Type B pancreatic cell (in vitro differentiated cells): ENCODE data around the gene CDH11. TPM values are rescaled to one million over a fixed set of nuclear protein-coding genes. Genes with fewer than 3 reads are reported as not detected.

Source experiments
- DNase-seq: peaks from one replicate; pipeline ENCODE4 v3.0.0; 2021; ENCODE audit warnings: mixed read lengths; ENCODE audit not compliant: unreplicated experiment; ENCODE audit errors: extremely low spot score
- H3K27ac Mint-ChIP-seq: 2 replicates; pipeline ENCODE4 v1.8.0; 2021; ENCODE audit warnings: mild to moderate bottlenecking, mixed read lengths
- H3K27me3 Mint-ChIP-seq: 2 replicates; pipeline ENCODE4 v1.8.0; 2021; ENCODE audit warnings: mixed read lengths
- H3K36me3 Mint-ChIP-seq: 2 replicates; pipeline ENCODE4 v1.8.0; 2021; ENCODE audit warnings: mixed read lengths
- H3K4me1 Mint-ChIP-seq: one replicate; pipeline ENCODE4 v1.8.0; 2021; ENCODE audit warnings: mixed read lengths; ENCODE audit not compliant: unreplicated experiment
- H3K4me3 Mint-ChIP-seq: 2 replicates; pipeline ENCODE4 v1.8.0; 2021; ENCODE audit warnings: mild to moderate bottlenecking, mixed read lengths
- H3K9me3 Mint-ChIP-seq: 2 replicates; pipeline ENCODE4 v1.8.0; 2021; ENCODE audit warnings: mixed read lengths
- total RNA-seq: library from RNA; stranded (reverse); gene quantifications from 2 replicates; pipeline ENCODE4 v1.2.1, GENCODE V29; 2021; ENCODE audit warnings: low replicate concordance
- TF ChIP-seq, protein P1 (sequence below): fragments of 200-600 bp; sonication (generic); conservative IDR thresholded peaks from 2 replicates; pipeline ENCODE4 v1.5.0; 2021; ENCODE audit warnings: antibody characterized with exemption, mild to moderate bottlenecking

CDH11 gene
- total RNA-seq, 1 donor from 2014 or later: 287 TPM

DNA sequence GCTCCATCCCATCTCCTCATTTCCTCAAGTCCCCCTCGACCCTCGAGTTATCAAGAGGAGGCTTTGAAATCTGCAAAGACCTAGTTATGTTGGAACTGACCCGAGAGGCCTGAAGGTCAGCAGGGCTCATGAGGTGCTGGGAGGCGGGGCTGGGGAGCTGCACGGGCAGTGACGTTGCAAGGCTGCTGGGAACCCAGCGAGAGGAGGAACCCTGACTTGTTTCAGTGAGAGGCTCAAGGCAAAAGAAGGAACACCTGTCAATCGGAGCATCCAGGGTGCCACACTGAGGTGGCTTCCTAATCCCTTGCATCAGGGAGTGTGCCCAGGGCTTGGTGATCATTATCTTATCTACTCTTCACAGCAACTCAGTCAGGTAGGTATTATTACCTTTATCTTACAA, 86.9 kb downstream of the CDH11 start:
- peaks cover 19% of the 10 kb centered on the region for H3K36me3 Mint-ChIP-seq
- no peak overlapping the region for H3K27ac Mint-ChIP-seq
- H3K4me1 Mint-ChIP-seq: peaks cover 46% of the 10 kb centered on the region
- no peaks in the 10 kb centered on the region for H3K9me3 Mint-ChIP-seq
- no peak overlapping the region for H3K4me3 Mint-ChIP-seq
- DNase-seq: no peak
- TF ChIP-seq, protein P1, sequence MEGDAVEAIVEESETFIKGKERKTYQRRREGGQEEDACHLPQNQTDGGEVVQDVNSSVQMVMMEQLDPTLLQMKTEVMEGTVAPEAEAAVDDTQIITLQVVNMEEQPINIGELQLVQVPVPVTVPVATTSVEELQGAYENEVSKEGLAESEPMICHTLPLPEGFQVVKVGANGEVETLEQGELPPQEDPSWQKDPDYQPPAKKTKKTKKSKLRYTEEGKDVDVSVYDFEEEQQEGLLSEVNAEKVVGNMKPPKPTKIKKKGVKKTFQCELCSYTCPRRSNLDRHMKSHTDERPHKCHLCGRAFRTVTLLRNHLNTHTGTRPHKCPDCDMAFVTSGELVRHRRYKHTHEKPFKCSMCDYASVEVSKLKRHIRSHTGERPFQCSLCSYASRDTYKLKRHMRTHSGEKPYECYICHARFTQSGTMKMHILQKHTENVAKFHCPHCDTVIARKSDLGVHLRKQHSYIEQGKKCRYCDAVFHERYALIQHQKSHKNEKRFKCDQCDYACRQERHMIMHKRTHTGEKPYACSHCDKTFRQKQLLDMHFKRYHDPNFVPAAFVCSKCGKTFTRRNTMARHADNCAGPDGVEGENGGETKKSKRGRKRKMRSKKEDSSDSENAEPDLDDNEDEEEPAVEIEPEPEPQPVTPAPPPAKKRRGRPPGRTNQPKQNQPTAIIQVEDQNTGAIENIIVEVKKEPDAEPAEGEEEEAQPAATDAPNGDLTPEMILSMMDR: no peak
- peaks cover 6% of the 10 kb centered on the region for H3K27me3 Mint-ChIP-seq

DNA sequence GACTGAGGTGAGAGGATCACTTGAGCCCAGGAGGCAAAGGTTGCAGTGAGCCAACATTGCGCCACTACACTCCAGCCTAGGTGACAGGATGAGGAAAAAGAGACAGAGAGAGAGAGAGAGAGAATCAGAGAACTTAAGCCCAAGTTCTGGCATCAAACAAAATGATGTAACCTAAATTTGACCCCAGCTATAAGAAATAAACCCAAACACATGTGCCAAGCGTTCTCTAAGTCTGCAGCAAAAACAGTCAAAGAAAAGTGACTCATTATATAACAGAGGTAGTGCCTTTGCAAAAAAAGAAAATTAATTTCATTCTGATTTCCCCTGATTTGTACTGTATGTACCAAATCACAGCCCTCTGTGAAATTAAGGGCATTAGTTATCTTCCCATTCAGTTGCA, 89.5 kb downstream of the CDH11 start:
- Mint-ChIP-seq H3K27me3 (peaks cover under 1% of the 10 kb centered on the region), H3K27ac (no peak overlapping the region), H3K36me3 (peaks cover 21% of the 10 kb centered on the region), H3K9me3 (no peaks in the 10 kb centered on the region), H3K4me3 (no peak overlapping the region), H3K4me1 (peaks cover 34% of the 10 kb centered on the region)
- TF ChIP-seq, protein P1: no peak
- no peak for DNase-seq

DNA sequence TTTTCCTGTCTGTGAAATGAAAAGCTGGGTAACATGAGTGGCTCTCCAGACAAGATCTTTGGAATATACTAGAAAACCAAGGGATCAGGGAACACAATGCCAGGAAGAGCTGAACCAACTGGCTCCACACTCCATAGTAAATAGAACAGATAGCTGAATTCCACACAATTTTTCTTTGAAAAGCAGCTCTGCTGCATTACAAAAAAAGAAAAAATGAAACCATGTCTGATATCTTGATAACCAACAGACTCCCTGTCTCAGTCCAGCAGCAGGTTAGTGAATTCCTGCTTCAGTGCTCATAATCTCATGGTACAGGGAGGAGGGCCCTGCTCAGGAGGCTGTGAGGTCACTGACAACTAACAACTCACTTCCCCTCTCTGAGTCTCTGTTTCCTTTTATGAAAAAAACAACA, 97.1 kb downstream of the CDH11 start:
- no peak overlapping the region for H3K4me3 Mint-ChIP-seq
- TF ChIP-seq, protein P1: no peak
- H3K36me3 Mint-ChIP-seq: peaks cover 13% of the 10 kb centered on the region
- H3K4me1 Mint-ChIP-seq: peaks cover 18% of the 10 kb centered on the region
- peaks cover 6% of the 10 kb centered on the region for H3K9me3 Mint-ChIP-seq
- H3K27me3 Mint-ChIP-seq: no peaks in the 10 kb centered on the region
- no peak overlapping the region for H3K27ac Mint-ChIP-seq
- DNase-seq: no peak

DNA sequence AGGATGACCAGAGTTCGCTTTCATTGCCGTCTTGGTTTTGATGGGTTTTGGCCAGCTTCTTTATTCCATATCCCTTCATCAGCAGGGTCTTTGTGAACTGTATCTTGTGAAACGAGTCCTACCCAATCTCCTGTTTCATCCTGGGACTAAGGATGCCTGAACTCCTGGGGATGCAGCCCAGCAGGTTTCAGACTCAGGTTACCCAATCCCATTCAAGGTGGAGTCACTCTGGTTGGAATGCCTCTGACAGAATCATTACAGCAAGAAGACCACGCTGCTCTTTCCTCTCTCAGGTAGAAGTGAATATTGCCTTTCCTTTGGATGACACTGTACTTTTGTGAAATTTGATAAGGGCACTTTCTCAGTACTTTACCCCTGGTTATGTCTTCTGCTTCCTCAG, 98.1 kb downstream of the CDH11 start:
- H3K27ac Mint-ChIP-seq: no peak overlapping the region
- peaks cover 13% of the 10 kb centered on the region for H3K36me3 Mint-ChIP-seq
- no peak overlapping the region for H3K4me3 Mint-ChIP-seq
- peaks cover 6% of the 10 kb centered on the region for H3K9me3 Mint-ChIP-seq
- peaks cover 18% of the 10 kb centered on the region for H3K4me1 Mint-ChIP-seq
- no peak for DNase-seq
- H3K27me3 Mint-ChIP-seq: no peaks in the 10 kb centered on the region
- TF ChIP-seq, protein P1: no peak

DNA sequence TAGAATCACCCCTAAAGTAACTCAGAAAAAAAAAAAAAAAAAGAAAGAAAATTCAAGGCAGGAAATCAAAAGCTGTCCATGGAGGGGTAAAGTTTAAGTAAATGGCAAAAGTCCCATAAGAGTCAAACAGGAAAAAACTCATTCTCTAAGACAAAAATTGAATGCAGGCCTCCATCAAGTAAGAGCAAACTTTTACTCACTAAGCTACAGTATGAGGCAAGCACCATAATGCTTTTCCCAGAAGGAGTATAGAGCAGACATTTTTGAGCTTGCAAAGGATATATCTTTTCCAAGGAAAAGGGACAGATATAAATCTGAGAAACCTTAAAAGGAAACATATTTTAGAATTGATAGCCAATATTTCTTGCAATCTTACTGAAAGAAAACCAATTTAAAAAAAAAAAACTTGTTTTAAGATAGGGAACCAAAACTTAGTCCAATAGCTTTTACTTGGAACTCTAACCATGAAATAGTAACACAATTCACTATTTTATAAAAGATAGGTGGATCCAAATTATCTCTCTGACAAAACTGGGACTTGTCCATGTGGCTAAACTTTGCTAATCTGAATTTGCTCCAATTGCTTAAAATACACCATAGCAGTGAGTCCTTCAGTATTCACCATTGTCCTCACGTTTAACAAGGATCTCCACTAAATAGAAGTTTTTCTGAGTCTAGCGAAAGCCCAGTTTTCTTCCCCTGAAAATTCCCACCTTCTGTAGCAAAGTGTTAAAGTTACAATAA, 99.8 kb downstream of the CDH11 start:
- TF ChIP-seq, protein P1: no peak
- Mint-ChIP-seq H3K4me3 (no peak overlapping the region), H3K27ac (no peak overlapping the region), H3K36me3 (peaks cover 16% of the 10 kb centered on the region), H3K4me1 (peaks cover 13% of the 10 kb centered on the region), H3K27me3 (no peaks in the 10 kb centered on the region), H3K9me3 (peaks cover 6% of the 10 kb centered on the region)
- no peak for DNase-seq
